Omental fat pad (tissue), 4 donors: ENCODE measurements around the gene NKX3-2. TPM values are rescaled to one million over a fixed set of nuclear protein-coding genes. Genes with fewer than 3 reads are reported as not detected.
"Not testable (repeated sequence)": the region's sequence is repeated elsewhere in the genome, so short reads cannot be mapped to it uniquely, and the experiment has no call there.

ENCODE experiments used
- ATAC-seq: fragments of 150-250 bp; one replicate; pipeline ENCODE4 v1.9.1; 2016; ENCODE audit warnings: mild to moderate bottlenecking, moderate library complexity; ENCODE audit not compliant: low FRiP score
- DNase-seq: peaks from one replicate; pipeline ENCODE4 v3.0.0-alpha.2; 2019; ENCODE audit warnings: low spot score
- total RNA-seq, 4 donors: library from RNA; depleted of rRNA; stranded (reverse); fragments of >200 nt; gene quantifications; one replicate each; pipeline ENCODE4 v1.1.0, GENCODE V29; 2016
- TF ChIP-seq, protein P1 (sequence below), 3 donors: fragments of 450-650 bp; IDR thresholded peaks; one replicate each; pipeline ENCODE4 v1.5.1; 2016 to 2017; ENCODE audit warnings: antibody characterized with exemption in 3 of 3, mild to moderate bottlenecking in 3 of 3, moderate library complexity in 2 of 3

Gene NKX3-2
- total RNA-seq, 4 donors from 2014 or later: 0.24 to 2.2 (median 1.2) TPM

DNA sequence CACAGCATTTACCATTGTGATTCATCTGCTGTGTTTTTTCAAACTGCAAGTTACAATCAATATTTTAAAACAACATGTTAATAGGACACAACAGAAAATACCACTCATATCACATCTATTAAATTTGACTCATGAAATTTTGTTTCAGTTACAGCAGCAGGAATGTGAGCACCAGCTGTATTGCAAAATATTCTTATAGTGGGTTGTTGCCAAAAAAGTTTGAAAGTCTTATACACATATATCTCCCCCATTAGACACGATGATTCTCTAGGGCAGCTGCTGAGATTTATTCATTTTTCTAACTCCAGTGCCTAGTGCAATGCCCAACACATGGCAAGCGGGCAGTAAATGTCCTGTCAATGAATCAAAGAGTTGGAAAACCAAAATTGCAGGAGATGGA, 26.6 kb upstream of the NKX3-2 start:
- TF ChIP-seq, protein P1, sequence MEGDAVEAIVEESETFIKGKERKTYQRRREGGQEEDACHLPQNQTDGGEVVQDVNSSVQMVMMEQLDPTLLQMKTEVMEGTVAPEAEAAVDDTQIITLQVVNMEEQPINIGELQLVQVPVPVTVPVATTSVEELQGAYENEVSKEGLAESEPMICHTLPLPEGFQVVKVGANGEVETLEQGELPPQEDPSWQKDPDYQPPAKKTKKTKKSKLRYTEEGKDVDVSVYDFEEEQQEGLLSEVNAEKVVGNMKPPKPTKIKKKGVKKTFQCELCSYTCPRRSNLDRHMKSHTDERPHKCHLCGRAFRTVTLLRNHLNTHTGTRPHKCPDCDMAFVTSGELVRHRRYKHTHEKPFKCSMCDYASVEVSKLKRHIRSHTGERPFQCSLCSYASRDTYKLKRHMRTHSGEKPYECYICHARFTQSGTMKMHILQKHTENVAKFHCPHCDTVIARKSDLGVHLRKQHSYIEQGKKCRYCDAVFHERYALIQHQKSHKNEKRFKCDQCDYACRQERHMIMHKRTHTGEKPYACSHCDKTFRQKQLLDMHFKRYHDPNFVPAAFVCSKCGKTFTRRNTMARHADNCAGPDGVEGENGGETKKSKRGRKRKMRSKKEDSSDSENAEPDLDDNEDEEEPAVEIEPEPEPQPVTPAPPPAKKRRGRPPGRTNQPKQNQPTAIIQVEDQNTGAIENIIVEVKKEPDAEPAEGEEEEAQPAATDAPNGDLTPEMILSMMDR (IDR thresholded peaks at IDR 0.05): no peak
- no peak for ATAC-seq
- no peak for DNase-seq

DNA sequence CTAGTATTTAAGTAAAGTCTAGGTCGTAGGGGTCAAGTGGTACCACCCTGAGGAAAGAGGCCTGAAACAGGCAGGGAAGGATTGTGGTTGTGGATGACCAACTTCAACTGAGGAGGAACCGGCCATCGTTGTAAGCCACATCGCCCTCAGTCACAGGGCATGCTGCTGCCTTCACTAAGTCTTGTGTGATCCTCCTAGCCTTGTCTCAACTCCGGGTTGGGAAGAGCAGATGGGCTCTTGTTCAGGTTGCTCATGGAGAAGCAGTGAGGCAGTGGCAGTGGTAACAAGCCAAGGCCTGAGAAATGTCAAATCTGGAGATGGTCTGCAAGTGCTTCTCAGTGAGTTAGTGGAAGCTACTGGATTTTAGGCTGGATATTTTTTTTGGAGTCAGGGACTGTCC, 22.8 kb upstream of the NKX3-2 start:
- TF ChIP-seq, protein P1 (IDR thresholded peaks at IDR 0.05): no peak
- ATAC-seq (no peak), DNase-seq (no peak)

DNA sequence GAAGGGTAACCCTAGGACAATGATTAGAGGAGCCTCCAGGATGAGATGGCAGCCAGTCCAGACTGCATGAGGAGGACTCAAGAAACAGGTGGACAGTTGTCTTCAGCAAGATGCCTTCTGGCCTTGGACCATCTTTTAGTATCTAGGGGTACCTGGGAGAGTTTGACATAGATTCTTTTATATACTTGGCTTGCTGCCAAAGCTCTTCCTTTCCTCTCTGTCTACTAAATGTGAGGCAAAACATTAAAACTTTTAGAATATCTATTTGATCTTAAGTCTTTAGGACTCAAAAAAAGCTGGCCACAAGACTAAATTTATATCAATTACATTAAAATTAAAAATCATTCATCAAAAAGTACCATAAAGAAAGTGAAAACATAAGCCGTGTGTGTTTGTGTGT, 18.6 kb upstream of the NKX3-2 start:
- TF ChIP-seq, protein P1 (IDR thresholded peaks at IDR 0.05): no peak
- no peak for ATAC-seq
- DNase-seq: no peak

DNA sequence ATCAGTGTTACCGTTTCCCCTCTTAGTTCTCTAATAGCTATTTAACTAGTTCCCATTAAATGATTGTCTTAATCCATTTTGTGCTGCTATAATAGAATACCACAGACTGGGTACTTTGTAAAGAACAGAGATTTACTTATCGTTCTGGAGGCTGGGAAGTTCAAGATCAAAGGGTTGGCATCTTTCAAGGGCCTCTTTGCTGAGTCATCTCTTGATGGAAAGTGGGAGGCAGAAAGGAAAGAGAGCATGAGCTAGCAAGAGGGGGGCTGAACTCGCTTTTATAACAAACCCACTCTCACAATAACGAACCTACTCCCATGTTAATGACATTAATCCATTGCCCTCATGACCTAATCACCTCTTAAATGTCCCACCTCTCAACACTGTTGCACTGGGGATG, 17.4 kb upstream of the NKX3-2 start:
- DNase-seq (no peak), ATAC-seq (no peak)
- TF ChIP-seq, protein P1 (IDR thresholded peaks at IDR 0.05): no peak

DNA sequence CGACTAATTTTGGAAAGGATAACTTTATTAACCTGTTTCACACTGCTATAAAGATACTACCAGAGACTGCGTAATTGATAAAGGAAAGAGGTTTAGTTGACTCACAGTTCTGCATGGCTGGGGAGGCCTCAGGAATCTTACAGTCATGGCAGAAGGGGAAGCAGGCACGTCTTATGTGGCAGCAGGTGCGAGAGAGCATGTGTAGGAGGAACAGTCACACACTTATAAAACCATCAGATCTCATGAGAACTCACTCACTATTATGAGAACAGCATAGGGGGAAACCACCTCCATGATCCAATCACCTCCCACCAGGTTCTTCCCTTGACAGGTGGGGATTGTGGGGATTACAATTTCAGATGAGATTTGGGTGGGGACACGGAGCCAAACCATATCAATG, 15.8 kb upstream of the NKX3-2 start:
- not testable (repeated sequence) for ATAC-seq, DNase-seq

DNA sequence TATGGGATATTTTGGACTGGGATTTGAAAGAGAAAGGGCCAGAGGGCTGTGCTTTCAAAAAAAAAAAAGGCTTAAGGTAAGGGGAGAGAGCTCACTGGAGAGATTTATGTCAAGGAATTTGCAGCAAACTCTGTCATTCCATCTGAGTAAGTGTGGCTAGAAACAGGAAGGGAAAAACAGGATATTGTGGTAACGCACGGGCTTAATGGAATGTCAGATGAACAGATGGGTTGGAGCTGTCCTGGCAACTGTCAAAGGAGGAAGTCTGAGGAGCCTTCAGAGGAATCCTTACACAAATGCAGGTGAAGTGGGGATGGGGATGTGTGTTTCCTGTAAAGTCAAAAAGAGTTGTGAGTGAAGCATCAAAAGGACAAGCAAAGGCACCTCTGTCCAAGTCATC, 15.1 kb upstream of the NKX3-2 start:
- DNase-seq: no peak
- no peak for ATAC-seq
- TF ChIP-seq, protein P1 (IDR thresholded peaks at IDR 0.05): no peak

DNA sequence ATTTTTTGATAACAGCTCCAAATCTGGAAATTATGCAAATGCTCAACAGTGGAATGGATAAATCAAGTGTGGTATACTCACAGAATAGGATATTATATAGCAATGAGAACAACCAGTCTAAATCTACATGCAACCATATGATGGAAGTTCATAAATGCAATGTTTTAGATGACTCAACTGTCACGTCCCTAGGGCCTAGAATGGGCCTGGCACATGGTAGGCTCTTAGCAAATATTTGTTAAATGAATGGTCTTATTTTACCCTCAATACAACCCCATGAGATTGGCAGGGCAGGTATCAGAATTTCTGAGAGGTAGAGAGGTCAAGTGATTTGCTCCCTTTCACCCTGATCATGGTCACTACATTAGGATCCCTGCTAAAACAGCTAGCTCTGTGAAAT, 14.6 kb upstream of the NKX3-2 start:
- ATAC-seq (no peak), DNase-seq (no peak)
- TF ChIP-seq, protein P1 (IDR thresholded peaks at IDR 0.05): no peak

DNA sequence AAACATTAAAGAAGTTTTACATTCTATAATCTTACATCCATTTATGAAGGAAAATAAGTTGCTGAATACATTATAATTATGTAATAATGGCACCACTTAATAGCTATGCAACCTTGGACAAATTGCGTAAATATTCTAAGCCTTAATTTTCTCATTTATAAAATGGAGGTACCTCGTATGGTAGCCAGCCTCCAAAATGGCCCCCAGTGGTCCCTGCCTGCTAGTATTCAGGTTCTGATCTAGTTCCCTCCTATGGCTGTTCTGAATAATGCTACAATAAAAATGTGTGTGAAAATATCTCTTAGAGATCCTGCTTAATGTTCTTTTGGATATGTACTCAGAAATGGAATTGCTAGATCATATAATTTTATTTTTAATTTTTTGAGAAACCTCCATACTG, 11.0 kb upstream of the NKX3-2 start:
- TF ChIP-seq, protein P1 (IDR thresholded peaks at IDR 0.05): no peak
- ATAC-seq (no peak), DNase-seq (no peak)
